Fibroblast of pulmonary artery (primary cell): ENCODE measurements around the gene DAB1.

Source experiments
- DNase-seq: peaks from one replicate; pipeline ENCODE4 v3.0.0-alpha.2; 2010; ENCODE audit warnings: low read depth
- H3K4me3 ChIP-seq: replicated peaks from 2 replicates; pipeline ENCODE4 v1.5.1; 2011; ENCODE audit warnings: low read depth, mild to moderate bottlenecking, control low read depth, low read length, moderate library complexity
- CTCF ChIP-seq: IDR thresholded peaks from 2 replicates; pipeline ENCODE4 v1.5.1; 2011; ENCODE audit warnings: mild to moderate bottlenecking, control low read depth, low read length, inconsistent platforms; ENCODE audit errors: missing control alignments

DAB1 gene

GRCh38 chr1:57272601-57273000 is 151.3 kb downstream of the DAB1 start:
- no peak overlapping the region for H3K4me3 ChIP-seq
- no peak for DNase-seq
- no peak for TF ChIP-seq CTCF

- TF ChIP-seq CTCF, result no peak
- DNase-seq, result no peak
- no peak overlapping the region for H3K4me3 ChIP-seq
These were observed 151.7 kb downstream of the DAB1 start for GRCh38 chr1:57272150-57272549.

GRCh38 chr1:57270927-57271698 is 152.7 kb downstream of the DAB1 start:
- no peak for DNase-seq
- no peak for TF ChIP-seq CTCF
- H3K4me3 ChIP-seq, result no peak overlapping the region

GRCh38 chr1:57269630-57270225 is 154.1 kb downstream of the DAB1 start:
- DNase-seq, result no peak
- no peak for TF ChIP-seq CTCF
- H3K4me3 ChIP-seq, result no peak overlapping the region

GRCh38 chr1:57265104-57265503 is 158.8 kb downstream of the DAB1 start:
- TF ChIP-seq CTCF, result no peak
- DNase-seq, result no peak
- no peak overlapping the region for H3K4me3 ChIP-seq

- H3K4me3 ChIP-seq, result no peak overlapping the region
- no peak for TF ChIP-seq CTCF
- DNase-seq, result no peak
These were observed 161.4 kb downstream of the DAB1 start for GRCh38 chr1:57262472-57262871.
